Naive thymus-derived CD4-positive, alpha-beta T cell (primary cell): ENCODE results near the gene GALNT2. TPM values are rescaled to one million over a fixed set of nuclear protein-coding genes. Genes with fewer than 3 reads are reported as not detected.
A peak's percentile ranks its signal among the peaks of the same experiment; 100 is the strongest.

Experiments
- ATAC-seq: fragments of 150-1000 bp; cut with Tn5 transposase; 2 replicates; pipeline ENCODE4 v1.10.0; 2021; ENCODE audit warnings: mild to moderate bottlenecking, moderate library complexity
- CTCF ChIA-PET: fragments of 350-600 bp; sonication (Branson Sonifier 250); formaldehyde crosslinking; loops from one replicate; lab custom pipeline; 2021; ENCODE audit warnings: antibody characterized with exemption; lab: Charles Lee
- POLR2A ChIA-PET: fragments of 350-600 bp; sonication (Branson Sonifier 250); formaldehyde crosslinking; loops from one replicate; lab custom pipeline; 2021; ENCODE audit warnings: antibody characterized with exemption, inconsistent platforms; lab: Charles Lee
- DNase-seq, 9 donors: peaks; one replicate each; pipeline versions ENCODE4 v3.0.0 to v3.0.0-alpha.2; 2020 to 2022; ENCODE audit warnings: mixed read lengths in 1 of 9
- H3K27ac ChIP-seq: one replicate; pipeline ENCODE4 v1.7.0; 2013; ENCODE audit warnings: mild to moderate bottlenecking, low read depth, low read length, moderate library complexity
- H3K27me3 ChIP-seq, 2 donors: one replicate each; pipeline ENCODE4 v1.7.0; 2013; ENCODE audit warnings: low read length in 2 of 2, mild to moderate bottlenecking in 2 of 2, moderate library complexity in 2 of 2; ENCODE audit not compliant: control insufficient read depth in 2 of 2, insufficient read depth in 2 of 2
- H3K36me3 ChIP-seq, 3 experiments: 1 replicate in 2 of 3; 2 replicates in 1 of 3; pipeline ENCODE4 v1.7.0; 2013; ENCODE audit warnings: low read length in 3 of 3, mild to moderate bottlenecking in 3 of 3, moderate library complexity in 1 of 3; ENCODE audit not compliant: insufficient read depth in 3 of 3, control insufficient read depth in 2 of 3
- H3K4me1 ChIP-seq, 2 donors: one replicate each; pipeline ENCODE4 v1.7.0; 2013; ENCODE audit warnings: low read length in 2 of 2, mild to moderate bottlenecking in 2 of 2, moderate library complexity in 1 of 2; ENCODE audit not compliant: control insufficient read depth in 2 of 2, insufficient read depth in 2 of 2
- H3K4me3 ChIP-seq: 2 replicates; pipeline ENCODE4 v1.7.0; 2013; ENCODE audit warnings: mild to moderate bottlenecking, low read length
- H3K9me3 ChIP-seq, 3 experiments: 1 replicate in 2 of 3; 2 replicates in 1 of 3; pipeline ENCODE4 v1.7.0; 2013; ENCODE audit warnings: low read length in 3 of 3; ENCODE audit not compliant: control insufficient read depth in 2 of 3
- H3K27ac Mint-ChIP-seq, 9 donors: one replicate each; pipeline ENCODE4 v1.8.0; 2020 to 2022; ENCODE audit warnings: mixed read lengths in 9 of 9, mild to moderate bottlenecking in 8 of 9, moderate library complexity in 5 of 9, inconsistent platforms in 2 of 9
- H3K27me3 Mint-ChIP-seq, 5 donors: one replicate each; pipeline ENCODE4 v1.8.0; 2021 to 2022; ENCODE audit warnings: mixed read lengths in 5 of 5, mild to moderate bottlenecking in 1 of 5
- H3K36me3 Mint-ChIP-seq, 5 donors: one replicate each; pipeline ENCODE4 v1.8.0; 2020 to 2022; ENCODE audit warnings: mixed read lengths in 5 of 5, mild to moderate bottlenecking in 3 of 5, inconsistent platforms in 1 of 5
- H3K4me1 Mint-ChIP-seq, 7 donors: one replicate each; pipeline ENCODE4 v1.8.0; 2020 to 2022; ENCODE audit warnings: mixed read lengths in 7 of 7, mild to moderate bottlenecking in 3 of 7, inconsistent platforms in 1 of 7
- H3K4me3 Mint-ChIP-seq, 10 donors: one replicate each; pipeline ENCODE4 v1.8.0; 2020 to 2022; ENCODE audit warnings: mild to moderate bottlenecking in 10 of 10, mixed read lengths in 10 of 10, moderate library complexity in 6 of 10, inconsistent platforms in 2 of 10
- H3K9me3 Mint-ChIP-seq, 11 donors: one replicate each; pipeline ENCODE4 v1.8.0; 2020 to 2022; ENCODE audit warnings: mixed read lengths in 11 of 11, mild to moderate bottlenecking in 4 of 11, inconsistent platforms in 1 of 11, moderate library complexity in 1 of 11
- intact Hi-C, 2 donors: fragments of 100-400 bp; cut with micrococcal nuclease; formaldehyde crosslinking; loops; one replicate each; pipeline ENCODE4 v1.15.1; 2023
- polyA plus RNA-seq, 2 donors: library from polyadenylated mRNA; unstranded; fragments of 300-500 nt; fragmentation: Illumina TruSeq; gene quantifications; one replicate each; pipeline ENCODE4 v1.2.3, GENCODE V29; 2021
- total RNA-seq, 6 experiments: library from RNA in 5 of 6; stranded (reverse) in 5 of 6; gene quantifications; 1 replicate in 5 of 6; 2 replicates in 1 of 6; pipeline ENCODE4 v1.2.3 and lab custom pipeline; 2021 to 2026

Gene GALNT2
- total and polyA plus RNA-seq, 7 experiments from 2014 or later = 12.0 to 32.7 (median 23.3) TPM

- intact Hi-C loops = no loop called here
- Histone ChIP-seq H3K4me3 (no peak overlapping the region), H3K9me3 (no peaks in the 10 kb centered on the region), H3K27ac (no peak overlapping the region), H3K36me3 (peaks cover 0 to 5% (median 0%) of the 10 kb centered on the region in 3 experiments), H3K27me3 (no peaks in the 10 kb centered on the region), H3K4me1 (no peaks in the 10 kb centered on the region)
- Mint-ChIP-seq H3K27ac (peak overlapping the region in 2 of 9 donors; percentile 38 to 70), H3K9me3 (no peaks in the 10 kb centered on the region), H3K27me3 (no peaks in the 10 kb centered on the region), H3K4me3 (no peak overlapping the region), H3K36me3 (peaks cover 0 to 21% (median 15%) of the 10 kb centered on the region in 5 donors), H3K4me1 (peaks cover 15 to 55% (median 45%) of the 10 kb centered on the region in 7 donors)
- ATAC-seq (no peak), DNase-seq (no peak)
- ChIA-PET POLR2A (no interaction called here), CTCF (no interaction called here)
These were observed 107.6 kb downstream of the GALNT2 start for GRCh38 chr1:230174471-230175162.

GRCh38 chr1:230175163-230175747 lies 108.2 kb downstream of the GALNT2 start:
- Histone ChIP-seq H3K36me3 (peaks cover 0 to 5% (median 0%) of the 10 kb centered on the region in 3 experiments), H3K27ac (no peak overlapping the region), H3K27me3 (no peaks in the 10 kb centered on the region), H3K4me1 (no peaks in the 10 kb centered on the region), H3K9me3 (no peaks in the 10 kb centered on the region), H3K4me3 (no peak overlapping the region)
- no peak overlapping the region for H3K4me3 Mint-ChIP-seq
- intact Hi-C loops = no loop called here
- DNase-seq (no peak), ATAC-seq (no peak)
- no peaks in the 10 kb centered on the region for H3K9me3 Mint-ChIP-seq
- peak overlapping the region in 2 of 9 donors; percentile 38 to 70 for H3K27ac Mint-ChIP-seq
- POLR2A ChIA-PET = no interaction called here
- peaks cover 0 to 27% (median 15%) of the 10 kb centered on the region in 5 donors for H3K36me3 Mint-ChIP-seq
- CTCF ChIA-PET = no interaction called here
- H3K27me3 Mint-ChIP-seq = no peaks in the 10 kb centered on the region
- H3K4me1 Mint-ChIP-seq = peaks cover 8 to 49% (median 38%) of the 10 kb centered on the region in 7 donors

DNA sequence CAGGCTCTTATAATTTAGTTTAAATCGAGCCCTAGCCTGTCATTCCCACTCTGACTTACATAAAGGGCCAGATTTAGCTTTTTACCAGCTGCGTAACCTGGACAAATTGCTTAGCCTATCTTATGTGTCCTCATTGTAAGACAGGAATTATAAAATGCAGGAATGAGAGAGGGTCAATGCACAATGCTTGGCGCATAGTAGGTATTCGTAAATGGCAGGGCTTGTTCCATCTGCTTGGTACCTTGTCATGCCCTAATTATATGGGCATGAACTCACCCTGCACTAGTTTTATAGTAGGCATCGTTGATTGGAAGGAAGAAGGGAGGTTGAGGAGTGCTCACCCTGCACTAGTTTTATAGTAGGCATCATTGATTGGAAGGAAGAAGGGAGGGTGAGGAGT lies 108.8 kb downstream of the GALNT2 start:
- Mint-ChIP-seq H3K4me3 (no peak overlapping the region), H3K4me1 (peaks cover 3 to 43% (median 35%) of the 10 kb centered on the region in 7 donors), H3K36me3 (peaks cover 0 to 32% (median 19%) of the 10 kb centered on the region in 5 donors), H3K27ac (peak overlapping the region in 3 of 9 donors; percentile 6 to 44 (median 33)), H3K9me3 (no peaks in the 10 kb centered on the region), H3K27me3 (no peaks in the 10 kb centered on the region)
- H3K4me3 ChIP-seq = no peak overlapping the region
- CTCF ChIA-PET = no interaction called here
- H3K36me3 ChIP-seq = peaks cover 0 to 5% (median 0%) of the 10 kb centered on the region in 3 experiments
- POLR2A ChIA-PET = no interaction called here
- no peaks in the 10 kb centered on the region for H3K4me1 ChIP-seq
- no peaks in the 10 kb centered on the region for H3K9me3 ChIP-seq
- H3K27me3 ChIP-seq = no peaks in the 10 kb centered on the region
- intact Hi-C loops = no loop called here
- H3K27ac ChIP-seq = no peak overlapping the region
- DNase-seq (no peak), ATAC-seq (no peak)

GRCh38 chr1:230176326-230176725 lies 109.3 kb downstream of the GALNT2 start:
- Histone ChIP-seq H3K27ac (no peak overlapping the region), H3K4me1 (no peaks in the 10 kb centered on the region), H3K9me3 (no peaks in the 10 kb centered on the region), H3K36me3 (peaks cover 0 to 5% (median 0%) of the 10 kb centered on the region in 3 experiments), H3K27me3 (no peaks in the 10 kb centered on the region), H3K4me3 (no peak overlapping the region)
- H3K9me3 Mint-ChIP-seq = no peaks in the 10 kb centered on the region
- H3K36me3 Mint-ChIP-seq = peaks cover 0 to 37% (median 19%) of the 10 kb centered on the region in 5 donors
- H3K27me3 Mint-ChIP-seq = no peaks in the 10 kb centered on the region
- peak overlapping the region in 1 of 9 donors; percentile 33 for H3K27ac Mint-ChIP-seq
- H3K4me3 Mint-ChIP-seq = no peak overlapping the region
- no peak for DNase-seq
- POLR2A ChIA-PET = no interaction called here
- CTCF ChIA-PET = no interaction called here
- intact Hi-C loops = no loop called here
- ATAC-seq = no peak
- peaks cover 3 to 43% (median 38%) of the 10 kb centered on the region in 7 donors for H3K4me1 Mint-ChIP-seq

- Histone ChIP-seq H3K9me3 (no peaks in the 10 kb centered on the region), H3K27me3 (no peaks in the 10 kb centered on the region), H3K27ac (no peak overlapping the region), H3K36me3 (peaks cover 0 to 5% (median 0%) of the 10 kb centered on the region in 3 experiments), H3K4me1 (no peaks in the 10 kb centered on the region), H3K4me3 (no peak overlapping the region)
- Mint-ChIP-seq H3K4me1 (peaks cover 3 to 43% (median 38%) of the 10 kb centered on the region in 7 donors), H3K4me3 (no peak overlapping the region), H3K36me3 (peaks cover 0 to 41% (median 19%) of the 10 kb centered on the region in 5 donors), H3K9me3 (no peaks in the 10 kb centered on the region), H3K27ac (peak overlapping the region in 1 of 9 donors; percentile 33), H3K27me3 (no peaks in the 10 kb centered on the region)
- intact Hi-C loops = no loop called here
- no peak for DNase-seq
- ATAC-seq = no peak
- ChIA-PET POLR2A (interaction anchor here (0.6 kb wide), 1 partner anchor 33 kb away, joined by 3 read pairs; no protein-coding TSS in a partner anchor), CTCF (no interaction called here)
These were observed 109.9 kb downstream of the GALNT2 start for GRCh38 chr1:230176871-230177411.

- Mint-ChIP-seq H3K36me3 (peaks cover 3 to 51% (median 27%) of the 10 kb centered on the region in 5 donors), H3K27ac (no peak overlapping the region), H3K4me1 (peaks cover 5 to 35% (median 24%) of the 10 kb centered on the region in 7 donors), H3K27me3 (no peaks in the 10 kb centered on the region), H3K9me3 (peaks cover 0 to 5% (median 0%) of the 10 kb centered on the region in 11 donors), H3K4me3 (no peak overlapping the region)
- no peak overlapping the region for H3K27ac ChIP-seq
- no peaks in the 10 kb centered on the region for H3K27me3 ChIP-seq
- no peaks in the 10 kb centered on the region for H3K4me1 ChIP-seq
- ChIA-PET POLR2A (no interaction called here), CTCF (interaction anchor here (1.6 kb wide), 1 partner anchor 13 kb away, joined by 5 read pairs; no protein-coding TSS in a partner anchor)
- intact Hi-C loops = no loop called here
- peaks cover 0 to 5% (median 0%) of the 10 kb centered on the region in 3 experiments for H3K36me3 ChIP-seq
- H3K4me3 ChIP-seq = no peak overlapping the region
- H3K9me3 ChIP-seq = no peaks in the 10 kb centered on the region
- DNase-seq (no peak), ATAC-seq (no peak)
These were observed 112.2 kb downstream of the GALNT2 start for GRCh38 chr1:230179249-230179648.
